Calu3 (cell line): Measurements from ENCODE around the gene ABCF3. TPM values are rescaled to one million over a fixed set of nuclear protein-coding genes. Genes with fewer than 3 reads are reported as not detected.

Experiments used
- BruUV-seq: library from RNA; stranded (reverse); fragments of 400-500 nt; replicated peaks from 2 replicates; lab custom pipeline; 2021; lab: Mats Ljungman, UMichigan
- CTCF ChIA-PET: fragments of 300-600 bp; sonication (Branson Sonifier 250); formaldehyde crosslinking; loops from one replicate; lab custom pipeline; 2022; ENCODE audit warnings: antibody characterized with exemption; lab: Charles Lee
- DNase-seq: peaks from one replicate; pipeline ENCODE4 v3.0.0; 2022
- H3K27ac Mint-ChIP-seq: one replicate; pipeline ENCODE4 v1.8.0; 2022; ENCODE audit warnings: mixed read lengths; ENCODE audit not compliant: unreplicated experiment
- H3K27me3 Mint-ChIP-seq: one replicate; pipeline ENCODE4 v1.8.0; 2022; ENCODE audit warnings: mixed read lengths; ENCODE audit not compliant: unreplicated experiment
- H3K36me3 Mint-ChIP-seq: one replicate; pipeline ENCODE4 v1.8.0; 2022; ENCODE audit warnings: mild to moderate bottlenecking, moderate library complexity, mixed read lengths; ENCODE audit not compliant: insufficient read depth, unreplicated experiment
- H3K4me1 Mint-ChIP-seq: one replicate; pipeline ENCODE4 v1.8.0; 2022; ENCODE audit warnings: mild to moderate bottlenecking, low read depth, mixed read lengths; ENCODE audit not compliant: unreplicated experiment
- H3K4me3 Mint-ChIP-seq: one replicate; pipeline ENCODE4 v1.8.0; 2022; ENCODE audit warnings: mild to moderate bottlenecking, low read depth, moderate library complexity, mixed read lengths; ENCODE audit not compliant: unreplicated experiment
- H3K9me3 Mint-ChIP-seq: one replicate; pipeline ENCODE4 v1.8.0; 2022; ENCODE audit warnings: low read depth, mixed read lengths; ENCODE audit not compliant: unreplicated experiment
- intact Hi-C: fragments of 100-400 bp; cut with micrococcal nuclease; formaldehyde crosslinking; loops from one replicate; pipeline ENCODE4 v1.10.0; 2022; ENCODE audit not compliant: unreplicated experiment
- microRNA-seq: library from miRNA; unstranded; fragments of <30 nt; microRNA quantifications from one replicate; pipeline ENCODE4 v1.2.0, GENCODE V29; 2022
- total RNA-seq: library from RNA; stranded (reverse); gene quantifications from 2 replicates; pipeline ENCODE4 v1.2.3, GENCODE V29; 2022
- TF ChIP-seq, protein P1 (sequence below): fragments of 200-600 bp; IDR thresholded peaks from one replicate; pipeline ENCODE4 v1.8.0; 2022; ENCODE audit warnings: antibody characterized with exemption; ENCODE audit not compliant: unreplicated experiment

ABCF3 gene
- total RNA-seq, 1 experiment from 2014 or later, result 116 TPM

DNA sequence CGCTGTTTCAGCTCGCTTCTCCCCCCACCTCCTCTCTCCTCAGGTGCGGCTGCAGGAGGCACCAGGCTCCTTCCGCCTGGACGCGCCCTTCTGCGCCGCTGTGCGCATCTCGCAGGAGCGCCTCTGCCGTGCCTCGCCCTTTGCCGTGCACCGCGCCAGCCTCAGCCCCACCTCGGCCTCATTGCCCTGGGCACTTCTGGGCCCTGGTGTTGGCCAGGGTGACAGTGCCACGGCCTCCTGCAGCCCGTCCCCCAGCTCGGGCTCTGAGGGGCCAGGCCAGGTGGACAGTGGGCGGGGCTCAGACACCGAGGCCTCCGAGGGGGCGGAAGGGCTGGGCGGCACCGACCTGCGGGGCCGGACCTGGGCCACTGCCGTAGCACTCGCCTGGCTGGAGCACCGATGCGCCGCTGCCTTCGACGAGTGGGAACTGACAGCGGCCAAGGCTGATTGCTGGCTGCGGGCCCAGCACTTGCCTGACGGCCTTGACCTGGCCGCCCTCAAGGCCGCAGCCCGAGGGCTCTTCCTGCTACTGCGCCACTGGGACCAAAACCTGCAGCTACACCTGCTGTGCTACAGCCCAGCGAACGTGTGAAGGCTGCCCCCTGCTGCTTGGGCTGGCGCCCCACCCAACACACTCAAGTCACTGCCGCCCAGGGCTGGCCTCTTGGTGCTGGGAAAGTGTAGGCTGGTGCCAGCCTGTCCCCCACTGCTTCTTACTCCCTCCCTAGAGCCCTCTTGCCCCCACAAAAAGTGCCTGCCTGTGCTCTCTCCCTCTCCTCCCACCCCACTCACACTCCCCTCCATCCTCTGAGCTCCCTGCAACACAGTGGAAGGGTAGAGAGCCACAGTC is 55.7 kb downstream of the ABCF3 start:
- intact Hi-C loops, result loop anchor here (1.0 to 5.0 kb wide), 3 partner anchors 96 to 347 kb away; no protein-coding TSS in a partner anchor
- H3K27me3 Mint-ChIP-seq, result peaks cover 39% of the 10 kb centered on the region
- H3K27ac Mint-ChIP-seq, result no peak overlapping the region
- no peaks in the 10 kb centered on the region for H3K9me3 Mint-ChIP-seq
- peak overlapping the region; percentile 56 for H3K4me3 Mint-ChIP-seq
- peaks cover 41% of the 10 kb centered on the region for H3K36me3 Mint-ChIP-seq
- peak; percentile 94 for DNase-seq
- no TSS peak for BruUV-seq
- no peaks in the 10 kb centered on the region for H3K4me1 Mint-ChIP-seq
- TF ChIP-seq, protein P1, sequence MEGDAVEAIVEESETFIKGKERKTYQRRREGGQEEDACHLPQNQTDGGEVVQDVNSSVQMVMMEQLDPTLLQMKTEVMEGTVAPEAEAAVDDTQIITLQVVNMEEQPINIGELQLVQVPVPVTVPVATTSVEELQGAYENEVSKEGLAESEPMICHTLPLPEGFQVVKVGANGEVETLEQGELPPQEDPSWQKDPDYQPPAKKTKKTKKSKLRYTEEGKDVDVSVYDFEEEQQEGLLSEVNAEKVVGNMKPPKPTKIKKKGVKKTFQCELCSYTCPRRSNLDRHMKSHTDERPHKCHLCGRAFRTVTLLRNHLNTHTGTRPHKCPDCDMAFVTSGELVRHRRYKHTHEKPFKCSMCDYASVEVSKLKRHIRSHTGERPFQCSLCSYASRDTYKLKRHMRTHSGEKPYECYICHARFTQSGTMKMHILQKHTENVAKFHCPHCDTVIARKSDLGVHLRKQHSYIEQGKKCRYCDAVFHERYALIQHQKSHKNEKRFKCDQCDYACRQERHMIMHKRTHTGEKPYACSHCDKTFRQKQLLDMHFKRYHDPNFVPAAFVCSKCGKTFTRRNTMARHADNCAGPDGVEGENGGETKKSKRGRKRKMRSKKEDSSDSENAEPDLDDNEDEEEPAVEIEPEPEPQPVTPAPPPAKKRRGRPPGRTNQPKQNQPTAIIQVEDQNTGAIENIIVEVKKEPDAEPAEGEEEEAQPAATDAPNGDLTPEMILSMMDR, result peak; percentile 94
- CTCF ChIA-PET, result interaction anchor here (0.6 to 3.6 kb wide), 14 partner anchors 14 to 348 kb away, joined by 3 to 29 read pairs (median 4); partner anchors contain the start of genes ABCF3, AP2M1, DVL3 and EIF2B5

DNA sequence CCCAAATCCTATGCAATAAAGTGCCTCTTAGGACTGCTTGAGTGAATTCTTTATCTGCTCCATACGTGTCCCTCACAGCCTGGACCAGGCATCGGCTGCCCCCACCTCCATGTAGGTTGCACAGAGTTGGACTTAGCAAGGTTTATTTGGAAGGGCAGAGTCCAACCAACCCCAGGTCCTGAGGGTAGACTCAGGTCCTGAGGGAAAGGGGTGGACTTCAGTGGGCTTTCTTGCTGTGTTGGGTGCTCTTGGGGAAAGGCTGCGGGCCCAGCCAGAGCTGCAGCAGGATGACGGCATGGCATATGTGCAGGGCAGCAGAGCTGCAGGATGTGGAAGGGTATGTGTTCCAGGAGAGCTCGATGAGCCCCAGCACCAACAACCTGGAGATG is 56.3 kb downstream of the ABCF3 start:
- no peaks in the 10 kb centered on the region for H3K9me3 Mint-ChIP-seq
- peak overlapping the region; percentile 56 for H3K4me3 Mint-ChIP-seq
- CTCF ChIA-PET, result interaction anchor here (0.6 to 3.6 kb wide), 10 partner anchors 14 to 349 kb away, joined by 3 to 29 read pairs (median 5); partner anchors contain the start of gene ABCF3
- DNase-seq, result no peak
- TF ChIP-seq, protein P1, result no peak
- no peak overlapping the region for H3K27ac Mint-ChIP-seq
- H3K4me1 Mint-ChIP-seq, result peaks cover under 1% of the 10 kb centered on the region
- intact Hi-C loops, result loop anchor here (1.0 to 5.0 kb wide), 3 partner anchors 97 to 347 kb away; no protein-coding TSS in a partner anchor
- peaks cover 41% of the 10 kb centered on the region for H3K36me3 Mint-ChIP-seq
- H3K27me3 Mint-ChIP-seq, result peaks cover 34% of the 10 kb centered on the region
- no TSS peak for BruUV-seq

Small RNA genes lying within 50 kb of the gene (microRNA-seq; reads per million reads assigned to microRNA genes)
- gene MIR1224, result 7.0 reads per million, percentile 25 among the genes with 10 or more reads in this experiment

Other genes with a start within 250 kb of the ABCF3 start
- gene ABCC5, start 168.3 kb upstream of the ABCF3 start, total RNA-seq, result 33.8 and 39.1 TPM in 2 replicates
- not detected in 2 replicates for gene HTR3D, start 154.5 kb upstream of the ABCF3 start, total RNA-seq
- gene HTR3C, start 133.2 kb upstream of the ABCF3 start, total RNA-seq, result not detected in 2 replicates
- gene HTR3E, start 89.1 kb upstream of the ABCF3 start, total RNA-seq, result not detected in 2 replicates
- 79.6 and 87.9 TPM in 2 replicates for gene EIF2B5, start 50.8 kb upstream of the ABCF3 start, total RNA-seq
- gene DVL3, start 30.8 kb upstream of the ABCF3 start, total RNA-seq, result 105 and 106 TPM in 2 replicates
- 394 and 401 TPM in 2 replicates for gene AP2M1, start 11.3 kb upstream of the ABCF3 start, total RNA-seq
- 0.54 and 0.90 TPM in 2 replicates for gene VWA5B2, start 43.4 kb downstream of the ABCF3 start, total RNA-seq
- gene ALG3, start 62.8 kb downstream of the ABCF3 start, total RNA-seq, result 131 and 140 TPM in 2 replicates
- gene EEF1AKMT4, start 63.5 kb downstream of the ABCF3 start, total RNA-seq, result 11.2 and 11.6 TPM in 2 replicates
- 3.3 and 3.6 TPM in 2 replicates for gene CAMK2N2, start 75.4 kb downstream of the ABCF3 start, total RNA-seq
- not detected in 2 replicates for gene ECE2, start 89.8 kb downstream of the ABCF3 start, total RNA-seq
- gene PSMD2, start 113.0 kb downstream of the ABCF3 start, total RNA-seq, result 513 and 530 TPM in 2 replicates
- 662 and 673 TPM in 2 replicates for gene EIF4G1, start 128.4 kb downstream of the ABCF3 start, total RNA-seq
- gene FAM131A, start 151.4 kb downstream of the ABCF3 start, total RNA-seq, result 24.4 and 29.2 TPM in 2 replicates
- 22.9 and 25.3 TPM in 2 replicates for gene CLCN2, start 175.4 kb downstream of the ABCF3 start, total RNA-seq
- 128 and 131 TPM in 2 replicates for gene POLR2H, start 175.5 kb downstream of the ABCF3 start, total RNA-seq
- gene THPO, start 192.0 kb downstream of the ABCF3 start, total RNA-seq, result not detected in 2 replicates
- not detected in 2 replicates for gene CHRD, start 193.9 kb downstream of the ABCF3 start, total RNA-seq